DMS 273 (cell line): ENCODE data around the gene LRRC37A2.
"Not testable (repeated sequence)": the region's sequence is repeated elsewhere in the genome, so short reads cannot be mapped to it uniquely, and the experiment has no call there.

Experiments
- DNase-seq: peaks from one replicate; lab custom pipeline; 2025; ENCODE audit not compliant: unreplicated experiment; lab: John Stamatoyannopoulos, UW

LRRC37A2 gene

GRCh38 chr17:46512168-46512567 is at the start of gene LRRC37A2:
Gene LRRC37A2, plus strand, starts transcription at chr17:46512468. Its CDS starts 245 bp downstream, at chr17:46512713.
- not testable (repeated sequence) for DNase-seq

GRCh38 chr17:46467618-46468017 is 44.6 kb upstream of the LRRC37A2 start:
- not testable (repeated sequence) for DNase-seq

- DNase-seq = not testable (repeated sequence)
Observed at GRCh38 chr17:46474489-46474888, 37.8 kb upstream of the LRRC37A2 start.

- DNase-seq = not testable (repeated sequence)
Observed at GRCh38 chr17:46475583-46475982, 36.7 kb upstream of the LRRC37A2 start.

GRCh38 chr17:46478823-46479222 is 33.4 kb upstream of the LRRC37A2 start:
- not testable (repeated sequence) for DNase-seq

- not testable (repeated sequence) for DNase-seq
Observed at GRCh38 chr17:46481310-46481709, 31.0 kb upstream of the LRRC37A2 start.

GRCh38 chr17:46492021-46492420 is 20.2 kb upstream of the LRRC37A2 start:
- DNase-seq = not testable (repeated sequence)

- not testable (repeated sequence) for DNase-seq
Observed at GRCh38 chr17:46499437-46500139, 12.7 kb upstream of the LRRC37A2 start.

GRCh38 chr17:46505896-46506295 is 6.4 kb upstream of the LRRC37A2 start:
- DNase-seq = not testable (repeated sequence)

- not testable (repeated sequence) for DNase-seq
Observed at GRCh38 chr17:46534716-46535115, 22.4 kb downstream of the LRRC37A2 start.

GRCh38 chr17:46548607-46549006 is 36.3 kb downstream of the LRRC37A2 start:
- DNase-seq = not testable (repeated sequence)

- DNase-seq = not testable (repeated sequence)
Observed at GRCh38 chr17:46559155-46559554, 46.9 kb downstream of the LRRC37A2 start.

GRCh38 chr17:46560048-46560447 is 47.8 kb downstream of the LRRC37A2 start:
- DNase-seq = not testable (repeated sequence)

- DNase-seq = not testable (repeated sequence)
Observed at GRCh38 chr17:46566284-46566683, 54.0 kb downstream of the LRRC37A2 start.

GRCh38 chr17:46566980-46567379 is 54.7 kb downstream of the LRRC37A2 start:
- not testable (repeated sequence) for DNase-seq

GRCh38 chr17:46571796-46572195 is 59.5 kb downstream of the LRRC37A2 start:
- not testable (repeated sequence) for DNase-seq

- not testable (repeated sequence) for DNase-seq
Observed at GRCh38 chr17:46579083-46580075, 67.1 kb downstream of the LRRC37A2 start, which contains the start of gene ARL17A. Gene ARL17A, minus strand, starts transcription at chr17:46579691. Its CDS starts 3,369 bp downstream, at chr17:46576322.

- not testable (repeated sequence) for DNase-seq
Observed at GRCh38 chr17:46580082-46580481, 67.8 kb downstream of the LRRC37A2 start.

- not testable (repeated sequence) for DNase-seq
Observed at GRCh38 chr17:46585444-46585843, 73.2 kb downstream of the LRRC37A2 start.

GRCh38 chr17:46590157-46591146 is 78.2 kb downstream of the LRRC37A2 start, which contains the start of gene NSF:
Gene NSF, plus strand, starts transcription at chr17:46590669. Its CDS starts 107 bp downstream, at chr17:46590776.
- DNase-seq = not testable (repeated sequence)
